MM.1S (cell line): ENCODE data around the gene BCR.

Experiments
- CTCF ChIP-seq: fragments of 300-600 bp; sonication (generic); IDR thresholded peaks from 2 replicates; pipeline ENCODE4 v1.5.1; 2016; ENCODE audit warnings: antibody characterized with exemption, low read length, mixed read lengths
- EZH2 ChIP-seq: fragments of 300-600 bp; sonication (generic); optimal IDR thresholded peaks from 2 replicates; pipeline ENCODE3; 2017; ENCODE audit warnings: low read depth, mild to moderate bottlenecking, antibody characterized with exemption, low read length, mixed read lengths
- EZH2phosphoT487 ChIP-seq: fragments of 300-600 bp; sonication (generic); IDR thresholded peaks from 2 replicates; pipeline ENCODE4 v1.6.1; 2018; ENCODE audit warnings: antibody characterized with exemption, low read length

GRCh38 chr22:23155143-23155542 is 25.2 kb upstream of the BCR start:
- no peak for TF ChIP-seq CTCF
- TF ChIP-seq EZH2 = no peak
- TF ChIP-seq EZH2phosphoT487 = no peak
